ENCODE measurements around the gene RBP7. TPM values are rescaled to one million over a fixed set of nuclear protein-coding genes. Genes with fewer than 3 reads are reported as not detected.
A peak's percentile ranks its signal among the peaks of the same experiment; 100 is the strongest.

RBP7 gene
- total RNA-seq, 4 donors from 2014 or later, result 96.8 to 404 (median 290) TPM

GRCh38 chr1:10031461-10031860, 34.4 kb downstream of the RBP7 start:
- ATAC-seq (ENCODE audit: low FRiP score), result no peak
- TF ChIP-seq, protein P1, sequence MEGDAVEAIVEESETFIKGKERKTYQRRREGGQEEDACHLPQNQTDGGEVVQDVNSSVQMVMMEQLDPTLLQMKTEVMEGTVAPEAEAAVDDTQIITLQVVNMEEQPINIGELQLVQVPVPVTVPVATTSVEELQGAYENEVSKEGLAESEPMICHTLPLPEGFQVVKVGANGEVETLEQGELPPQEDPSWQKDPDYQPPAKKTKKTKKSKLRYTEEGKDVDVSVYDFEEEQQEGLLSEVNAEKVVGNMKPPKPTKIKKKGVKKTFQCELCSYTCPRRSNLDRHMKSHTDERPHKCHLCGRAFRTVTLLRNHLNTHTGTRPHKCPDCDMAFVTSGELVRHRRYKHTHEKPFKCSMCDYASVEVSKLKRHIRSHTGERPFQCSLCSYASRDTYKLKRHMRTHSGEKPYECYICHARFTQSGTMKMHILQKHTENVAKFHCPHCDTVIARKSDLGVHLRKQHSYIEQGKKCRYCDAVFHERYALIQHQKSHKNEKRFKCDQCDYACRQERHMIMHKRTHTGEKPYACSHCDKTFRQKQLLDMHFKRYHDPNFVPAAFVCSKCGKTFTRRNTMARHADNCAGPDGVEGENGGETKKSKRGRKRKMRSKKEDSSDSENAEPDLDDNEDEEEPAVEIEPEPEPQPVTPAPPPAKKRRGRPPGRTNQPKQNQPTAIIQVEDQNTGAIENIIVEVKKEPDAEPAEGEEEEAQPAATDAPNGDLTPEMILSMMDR (IDR thresholded peaks at IDR 0.05), result no peak

DNA sequence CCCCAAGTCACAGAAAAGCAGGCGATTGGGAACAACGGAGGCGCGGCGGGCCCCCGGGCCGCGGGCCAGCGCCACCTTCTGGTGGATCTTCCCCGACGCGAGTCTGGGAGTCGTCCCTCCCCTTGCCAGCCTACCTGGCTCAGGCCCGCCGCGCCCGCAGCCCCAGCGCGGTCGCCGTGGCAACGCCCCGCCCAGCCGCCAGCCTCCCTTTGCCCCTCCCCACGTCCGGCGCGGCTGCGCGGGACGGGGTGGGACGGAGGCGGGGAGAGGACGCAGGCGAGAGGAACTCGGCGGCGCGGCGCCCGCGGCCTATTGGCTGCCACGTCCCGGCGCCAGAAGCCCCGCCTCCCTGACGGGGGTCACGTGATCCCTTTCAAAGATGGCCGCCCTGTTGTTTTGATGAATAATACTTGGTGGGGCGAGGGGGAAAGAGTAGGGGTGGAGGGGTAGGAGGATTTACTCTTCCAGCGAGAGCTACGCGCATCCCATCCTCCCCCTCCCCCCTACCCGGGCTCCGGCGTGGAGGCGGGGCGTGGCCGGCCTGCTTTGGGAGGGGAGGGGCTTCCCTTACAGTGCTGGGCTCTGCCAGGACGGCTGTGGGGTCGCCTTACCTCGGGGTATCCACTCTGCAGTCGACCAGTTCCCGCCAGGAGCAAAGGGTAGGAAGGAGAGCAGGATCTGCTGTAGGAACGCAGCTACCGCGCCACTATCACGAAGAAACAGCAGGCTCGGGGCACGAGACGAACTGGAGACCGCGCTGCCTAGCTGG, 35.7 kb downstream of the RBP7 start, which contains the start of gene UBE4B:
Gene UBE4B (plus strand): TSS at position 369 of the 769 bp plus-strand sequence. CDS start 713 bp downstream, outside the sequence.
- peak; percentile 99 for ATAC-seq (ENCODE audit: low FRiP score)
- TF ChIP-seq, protein P1 (IDR thresholded peaks at IDR 0.05), result peak in 2 of 3 donors; percentile 74 to 81
- peak; percentile 94 for DNase-seq (ENCODE audit: low spot score)

More at GRCh38 chr1:10031461-10031860, 34.4 kb downstream of the RBP7 start:
- DNase-seq (ENCODE audit: low spot score), result no peak

- ATAC-seq (ENCODE audit: low FRiP score), result peak; percentile 38
- no peak for DNase-seq (ENCODE audit: low spot score)
- TF ChIP-seq, protein P1 (IDR thresholded peaks at IDR 0.05), result no peak
Observed at GRCh38 chr1:10033359-10033845, 36.4 kb downstream of the RBP7 start.

GRCh38 chr1:10042746-10043145, 45.7 kb downstream of the RBP7 start:
- TF ChIP-seq, protein P1 (IDR thresholded peaks at IDR 0.05), result no peak
- no peak for ATAC-seq (ENCODE audit: low FRiP score)
- no peak for DNase-seq (ENCODE audit: low spot score)

- DNase-seq (ENCODE audit: low spot score) (no peak), ATAC-seq (ENCODE audit: low FRiP score) (peak; percentile 32)
- TF ChIP-seq, protein P1 (IDR thresholded peaks at IDR 0.05), result no peak
Observed at GRCh38 chr1:10045480-10046355, 48.7 kb downstream of the RBP7 start.

- ATAC-seq (ENCODE audit: low FRiP score) (peak; percentile 23), DNase-seq (ENCODE audit: low spot score) (no peak)
- TF ChIP-seq, protein P1 (IDR thresholded peaks at IDR 0.05), result no peak
Observed at GRCh38 chr1:10046356-10047085, 49.5 kb downstream of the RBP7 start.

All from omental fat pad (tissue), 4 donors.